Activated CD8-positive, alpha-beta T cell treated with anti-CD3 and anti-CD28 coated beads for 36 hours (primary cell): ENCODE measurements around the gene DCDC1. TPM values are rescaled to one million over a fixed set of nuclear protein-coding genes. Genes with fewer than 3 reads are reported as not detected.

Experiments used
- ATAC-seq: fragments of 200-7000 bp; cut with Tn5 transposase; one replicate; pipeline ENCODE4 v1.10.0; 2021; ENCODE audit warnings: mild to moderate bottlenecking, moderate library complexity
- CTCF ChIA-PET: fragments of 350-600 bp; sonication (Branson Sonifier 250); formaldehyde crosslinking; loops from one replicate; lab custom pipeline; 2021; ENCODE audit warnings: antibody characterized with exemption; lab: Charles Lee
- POLR2A ChIA-PET: fragments of 350-600 bp; sonication (Branson Sonifier 250); formaldehyde crosslinking; loops from one replicate; lab custom pipeline; 2021; ENCODE audit warnings: antibody characterized with exemption; lab: Charles Lee
- DNase-seq: peaks from one replicate; pipeline ENCODE4 v3.0.0-alpha.2; 2020
- H3K27ac Mint-ChIP-seq: one replicate; pipeline ENCODE4 v1.8.0; 2021; ENCODE audit warnings: mild to moderate bottlenecking, mixed read lengths
- H3K27me3 Mint-ChIP-seq: one replicate; pipeline ENCODE4 v1.8.0; 2021; ENCODE audit warnings: mixed read lengths
- H3K36me3 Mint-ChIP-seq: one replicate; pipeline ENCODE4 v1.8.0; 2021; ENCODE audit warnings: low read depth, mixed read lengths
- H3K4me1 Mint-ChIP-seq: one replicate; pipeline ENCODE4 v1.8.0; 2021; ENCODE audit warnings: low read depth, mixed read lengths
- H3K4me3 Mint-ChIP-seq: one replicate; pipeline ENCODE4 v1.8.0; 2021; ENCODE audit warnings: mild to moderate bottlenecking, moderate library complexity, mixed read lengths
- H3K9me3 Mint-ChIP-seq: one replicate; pipeline ENCODE4 v1.8.0; 2021; ENCODE audit warnings: mixed read lengths
- intact Hi-C: fragments of 100-400 bp; cut with micrococcal nuclease; formaldehyde crosslinking; loops from one replicate; pipeline ENCODE4 v1.10.0; 2022
- total RNA-seq, 2 experiments: library from RNA; stranded (reverse); gene quantifications; one replicate each; pipeline ENCODE4 v1.2.3, GENCODE V29; 2021
- TF ChIP-seq, protein P1 (sequence below): fragments of 200-600 bp; IDR thresholded peaks from one replicate; pipeline ENCODE4 v1.8.0; 2022; ENCODE audit warnings: antibody characterized with exemption, mild to moderate bottlenecking

Gene DCDC1
- total RNA-seq, 2 experiments from 2014 or later, result not detected

DNA sequence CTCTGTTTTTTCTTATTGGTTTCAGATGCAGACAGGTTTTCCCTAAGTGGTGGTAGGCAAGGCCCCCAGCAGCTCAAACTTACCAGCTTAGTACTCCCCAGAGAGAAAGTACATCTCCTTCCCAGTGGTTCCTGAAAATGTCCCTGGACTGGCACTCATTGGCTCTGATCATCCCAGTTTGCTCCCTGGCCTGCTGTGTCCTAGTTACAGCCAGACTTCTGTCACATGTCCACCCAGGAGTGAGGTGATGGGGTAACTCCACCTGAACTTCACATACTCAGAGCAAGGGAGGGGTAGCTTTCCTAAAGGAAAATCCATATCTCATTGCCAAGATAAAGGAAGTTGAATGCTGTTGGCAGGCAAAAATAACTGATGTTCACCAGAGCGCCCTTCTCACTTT, 546.4 kb downstream of the DCDC1 start:
- TF ChIP-seq, protein P1, sequence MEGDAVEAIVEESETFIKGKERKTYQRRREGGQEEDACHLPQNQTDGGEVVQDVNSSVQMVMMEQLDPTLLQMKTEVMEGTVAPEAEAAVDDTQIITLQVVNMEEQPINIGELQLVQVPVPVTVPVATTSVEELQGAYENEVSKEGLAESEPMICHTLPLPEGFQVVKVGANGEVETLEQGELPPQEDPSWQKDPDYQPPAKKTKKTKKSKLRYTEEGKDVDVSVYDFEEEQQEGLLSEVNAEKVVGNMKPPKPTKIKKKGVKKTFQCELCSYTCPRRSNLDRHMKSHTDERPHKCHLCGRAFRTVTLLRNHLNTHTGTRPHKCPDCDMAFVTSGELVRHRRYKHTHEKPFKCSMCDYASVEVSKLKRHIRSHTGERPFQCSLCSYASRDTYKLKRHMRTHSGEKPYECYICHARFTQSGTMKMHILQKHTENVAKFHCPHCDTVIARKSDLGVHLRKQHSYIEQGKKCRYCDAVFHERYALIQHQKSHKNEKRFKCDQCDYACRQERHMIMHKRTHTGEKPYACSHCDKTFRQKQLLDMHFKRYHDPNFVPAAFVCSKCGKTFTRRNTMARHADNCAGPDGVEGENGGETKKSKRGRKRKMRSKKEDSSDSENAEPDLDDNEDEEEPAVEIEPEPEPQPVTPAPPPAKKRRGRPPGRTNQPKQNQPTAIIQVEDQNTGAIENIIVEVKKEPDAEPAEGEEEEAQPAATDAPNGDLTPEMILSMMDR, result no peak
- ChIA-PET POLR2A (no interaction called here), CTCF (no interaction called here)
- H3K4me3 Mint-ChIP-seq, result no peak overlapping the region
- DNase-seq (no peak), ATAC-seq (no peak)
- H3K9me3 Mint-ChIP-seq, result no peaks in the 10 kb centered on the region
- H3K27me3 Mint-ChIP-seq, result no peaks in the 10 kb centered on the region
- no peaks in the 10 kb centered on the region for H3K4me1 Mint-ChIP-seq
- H3K36me3 Mint-ChIP-seq, result no peaks in the 10 kb centered on the region
- H3K27ac Mint-ChIP-seq, result no peak overlapping the region
- intact Hi-C loops, result no loop called here

DNA sequence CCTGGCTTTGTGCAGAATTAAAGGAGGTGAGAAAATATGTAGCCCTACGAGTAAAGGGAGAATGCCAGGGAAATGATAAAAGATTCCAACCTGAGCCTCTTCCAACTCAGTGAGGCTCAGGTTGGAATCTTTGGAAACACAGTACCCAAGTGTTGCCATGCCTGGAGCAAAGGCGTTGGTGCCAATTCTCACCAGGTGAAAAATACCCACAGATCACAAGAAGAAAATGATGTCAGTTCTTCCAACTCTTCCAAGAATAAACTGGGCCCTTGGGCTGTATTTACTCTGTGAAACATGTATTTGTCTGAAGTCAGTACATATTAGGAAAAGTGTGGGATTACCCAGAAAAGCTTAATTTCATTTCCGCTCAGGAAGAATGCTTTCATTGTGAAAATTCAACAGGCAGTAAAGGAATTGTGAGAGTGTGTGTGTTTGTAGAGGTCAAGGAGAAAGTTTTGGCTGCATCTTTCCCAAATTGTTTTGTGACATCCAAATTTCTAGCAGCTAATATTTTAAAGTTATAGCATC, 548.0 kb downstream of the DCDC1 start:
- Mint-ChIP-seq H3K27ac (no peak overlapping the region), H3K4me1 (no peaks in the 10 kb centered on the region), H3K36me3 (no peaks in the 10 kb centered on the region), H3K27me3 (peaks cover 1% of the 10 kb centered on the region), H3K9me3 (no peaks in the 10 kb centered on the region), H3K4me3 (no peak overlapping the region)
- intact Hi-C loops, result no loop called here
- TF ChIP-seq, protein P1, result no peak
- DNase-seq (no peak), ATAC-seq (no peak)
- CTCF ChIA-PET, result no interaction called here
- POLR2A ChIA-PET, result no interaction called here

DNA sequence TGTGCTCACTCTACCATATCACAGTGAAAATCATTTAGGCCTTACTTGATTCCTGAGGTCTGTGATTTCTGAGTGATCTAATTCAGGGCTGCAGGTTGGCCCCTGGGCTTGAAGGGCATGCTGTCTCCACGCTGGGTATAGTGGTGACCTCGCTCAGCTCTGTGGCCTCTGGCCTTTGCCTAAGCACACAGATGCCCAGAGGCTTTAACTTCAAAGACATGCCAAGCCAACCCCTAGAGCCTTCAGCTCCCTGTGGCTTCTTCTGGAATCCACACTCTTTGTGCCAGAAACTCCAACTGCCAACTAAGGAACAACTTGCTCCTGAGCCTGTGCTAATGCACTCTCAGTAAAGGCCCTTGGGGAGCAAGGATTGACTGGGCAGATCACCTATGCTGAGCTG, 550.8 kb downstream of the DCDC1 start:
- POLR2A ChIA-PET, result no interaction called here
- DNase-seq (no peak), ATAC-seq (no peak)
- Mint-ChIP-seq H3K27me3 (peaks cover 1% of the 10 kb centered on the region), H3K36me3 (no peaks in the 10 kb centered on the region), H3K27ac (no peak overlapping the region), H3K4me3 (no peak overlapping the region), H3K4me1 (no peaks in the 10 kb centered on the region), H3K9me3 (no peaks in the 10 kb centered on the region)
- CTCF ChIA-PET, result no interaction called here
- TF ChIP-seq, protein P1, result no peak
- intact Hi-C loops, result no loop called here

DNA sequence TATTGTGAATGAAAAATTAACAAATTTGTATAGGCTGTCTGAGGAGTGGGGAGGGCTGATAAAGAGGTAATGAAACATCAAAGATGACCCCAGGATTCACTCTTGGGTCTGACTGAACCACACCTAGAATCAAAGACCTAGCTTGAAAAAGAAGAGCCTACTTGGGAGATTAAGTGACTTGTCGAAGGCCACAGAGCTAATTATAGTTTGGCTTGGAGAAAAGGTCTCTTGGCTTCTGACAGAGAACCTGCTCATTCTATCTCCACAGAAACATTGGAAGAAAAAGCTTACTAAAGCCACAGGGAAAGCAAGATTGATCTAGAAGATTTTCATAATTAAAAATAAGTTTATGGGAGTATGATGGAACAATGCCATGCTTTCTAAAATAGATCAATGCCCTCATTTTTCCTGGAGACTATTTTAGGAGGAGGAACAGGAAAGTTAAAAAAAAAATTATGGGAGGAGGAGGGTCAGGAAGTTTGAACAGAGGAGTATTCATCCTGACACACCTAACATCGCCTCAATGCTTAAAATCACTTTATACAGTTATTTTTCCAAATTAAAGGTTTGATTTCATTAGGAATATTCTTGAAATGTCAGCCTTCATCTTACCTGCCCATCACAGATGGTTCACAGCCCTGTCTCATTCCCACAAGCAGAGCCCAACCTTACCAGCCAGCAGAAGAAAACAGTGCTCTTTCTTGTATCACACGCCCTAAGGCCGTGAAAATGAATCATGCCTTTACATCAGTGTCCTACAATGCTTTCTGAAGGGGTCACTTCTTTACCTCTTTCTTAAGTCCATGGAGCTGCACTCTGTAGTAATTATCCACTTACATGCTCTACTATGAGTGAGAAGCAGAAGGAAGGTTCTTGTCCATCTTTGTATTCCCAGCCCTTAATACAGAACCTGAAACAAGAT, 552.3 kb downstream of the DCDC1 start:
- Mint-ChIP-seq H3K4me3 (no peak overlapping the region), H3K36me3 (no peaks in the 10 kb centered on the region), H3K27ac (no peak overlapping the region), H3K9me3 (no peaks in the 10 kb centered on the region), H3K27me3 (peaks cover 1% of the 10 kb centered on the region), H3K4me1 (no peaks in the 10 kb centered on the region)
- ChIA-PET CTCF (no interaction called here), POLR2A (no interaction called here)
- no peak for DNase-seq
- TF ChIP-seq, protein P1, result no peak
- ATAC-seq, result no peak
- intact Hi-C loops, result no loop called here

DNA sequence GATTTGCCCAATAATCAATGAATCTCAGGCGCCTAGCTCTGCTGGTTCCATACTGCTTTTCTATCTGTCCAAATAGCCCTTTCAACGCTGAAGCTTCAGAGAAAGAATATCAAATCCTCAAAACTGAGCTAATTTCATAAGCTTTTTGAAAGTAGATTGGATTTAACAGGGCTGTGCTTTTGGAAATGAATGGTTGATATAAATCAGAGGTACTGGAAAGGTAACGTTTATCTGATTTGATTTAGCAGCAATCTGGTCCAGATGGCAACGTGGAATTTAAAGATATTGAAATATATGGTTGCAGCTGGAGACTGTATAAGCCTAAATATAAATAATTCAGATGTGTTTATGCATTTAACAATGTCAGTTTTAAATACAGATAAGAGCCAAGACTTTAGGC, 553.9 kb downstream of the DCDC1 start:
- TF ChIP-seq, protein P1, result no peak
- CTCF ChIA-PET, result no interaction called here
- H3K27me3 Mint-ChIP-seq, result peaks cover 1% of the 10 kb centered on the region

More for the DNA sequence above, 553.9 kb downstream of the DCDC1 start:
- intact Hi-C loops, result no loop called here
- POLR2A ChIA-PET, result no interaction called here
- no peak overlapping the region for H3K4me3 Mint-ChIP-seq
- no peaks in the 10 kb centered on the region for H3K4me1 Mint-ChIP-seq
- no peak for ATAC-seq
- H3K36me3 Mint-ChIP-seq, result no peaks in the 10 kb centered on the region
- no peak for DNase-seq
- no peak overlapping the region for H3K27ac Mint-ChIP-seq
- no peaks in the 10 kb centered on the region for H3K9me3 Mint-ChIP-seq
